UCSD-AML1 (cell line): ENCODE data around the gene CRIM1.
A peak's percentile ranks its signal among the peaks of the same experiment; 100 is the strongest.

Source experiments
- DNase-seq: peaks from one replicate; lab custom pipeline; 2025; ENCODE audit not compliant: unreplicated experiment; lab: John Stamatoyannopoulos, UW

CRIM1 gene

DNA sequence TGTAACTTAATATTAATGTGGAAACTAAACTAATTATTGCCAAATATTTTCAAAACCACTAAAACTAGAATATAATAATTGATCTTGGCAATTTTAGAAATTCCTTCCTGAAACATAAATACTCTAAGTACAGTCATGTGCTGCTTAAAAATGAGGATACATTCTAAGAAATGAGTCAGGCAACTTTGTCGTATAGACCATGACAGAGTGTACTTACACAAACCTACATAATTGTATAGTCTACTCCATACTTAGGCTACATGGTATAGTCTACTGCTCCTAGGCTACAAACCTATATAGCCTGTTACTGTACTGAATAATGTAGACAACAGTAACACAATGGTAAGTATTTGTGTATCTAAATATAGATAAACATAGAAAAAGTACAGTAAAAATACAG, 214.8 kb downstream of the CRIM1 start:
- no peak for DNase-seq

DNA sequence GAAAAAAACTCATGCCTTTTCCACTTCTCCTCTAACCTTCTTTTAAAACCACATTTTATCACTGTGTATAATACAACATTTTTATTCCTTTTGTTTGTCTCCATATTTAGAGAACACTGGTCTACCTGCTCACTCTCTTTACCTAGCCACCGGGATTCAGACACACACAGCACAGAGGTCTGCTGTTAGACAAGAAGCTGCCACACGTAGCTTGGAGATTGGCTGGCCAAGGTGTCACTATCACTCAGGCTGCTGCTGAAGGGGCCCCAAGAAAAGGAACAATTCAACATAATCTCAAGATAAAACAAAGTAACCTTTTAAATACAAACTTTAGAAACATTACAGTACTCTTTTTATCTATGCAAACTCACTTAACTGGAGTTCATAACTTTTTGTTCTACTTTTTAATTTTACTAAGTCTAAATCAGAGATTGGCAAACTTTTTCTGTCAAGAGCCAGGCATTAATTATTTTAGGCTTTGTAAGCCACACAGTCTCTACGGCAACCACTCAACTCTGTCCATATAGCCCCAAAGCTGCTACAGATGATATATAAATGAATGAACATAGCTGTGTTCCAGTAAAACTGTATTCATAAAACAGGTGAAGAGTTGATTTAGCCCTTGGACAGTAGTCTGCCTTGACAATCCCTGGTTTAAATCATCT, 216.6 kb downstream of the CRIM1 start:
- no peak for DNase-seq

DNA sequence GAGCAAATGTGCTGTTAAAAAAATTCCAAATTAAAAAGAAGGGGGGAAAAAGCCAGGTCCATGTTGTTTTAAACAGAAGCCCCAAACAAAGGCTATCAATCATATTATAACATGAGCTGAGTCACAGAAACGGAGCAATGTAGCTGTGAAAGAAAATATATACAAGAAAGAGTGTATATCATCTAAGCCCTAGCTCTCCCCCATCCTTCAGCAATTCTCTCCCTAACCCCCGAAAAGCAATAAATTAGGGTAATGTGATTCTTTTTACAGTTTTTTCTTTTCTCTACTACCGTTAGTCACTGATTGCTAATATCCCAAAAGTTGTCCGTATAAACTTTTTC, 217.1 kb downstream of the CRIM1 start:
- DNase-seq = no peak

DNA sequence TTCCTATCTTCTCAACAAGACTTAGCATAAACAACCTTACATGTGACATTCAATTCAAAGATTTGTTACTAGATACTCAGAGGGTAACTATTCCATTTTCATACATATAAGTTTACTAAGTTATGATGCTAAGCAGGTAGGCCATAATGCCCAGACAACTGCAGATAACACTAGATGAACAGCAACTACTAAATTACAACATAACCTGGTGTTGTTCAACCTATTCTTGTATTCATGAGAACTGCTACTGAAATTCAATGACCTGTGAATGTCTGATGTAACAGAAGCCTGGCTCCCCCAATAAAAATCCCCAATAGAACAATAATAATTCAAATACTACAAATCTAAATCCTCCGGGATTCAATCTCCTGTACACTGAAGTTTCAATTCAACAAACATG, 217.6 kb downstream of the CRIM1 start:
- DNase-seq = no peak

DNA sequence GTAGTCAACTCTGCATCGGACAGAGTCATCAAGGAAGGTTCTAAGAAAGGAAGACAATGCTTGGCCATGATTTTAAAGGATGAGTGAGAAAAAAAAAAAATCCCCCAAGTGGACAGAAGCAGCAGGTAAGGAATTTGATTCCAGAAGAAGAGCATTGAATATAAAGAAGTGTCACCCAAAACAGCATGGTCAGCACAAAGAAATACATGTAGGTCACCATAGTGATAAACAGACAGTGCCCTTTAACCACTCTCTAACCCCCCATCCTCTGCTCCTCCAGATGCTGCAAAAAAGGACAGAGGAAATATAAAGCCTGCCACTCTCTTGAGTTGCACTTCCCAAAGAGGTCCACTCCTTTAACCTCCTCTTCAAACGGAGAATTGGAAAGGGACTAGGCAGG, 219.0 kb downstream of the CRIM1 start:
- DNase-seq = no peak

DNA sequence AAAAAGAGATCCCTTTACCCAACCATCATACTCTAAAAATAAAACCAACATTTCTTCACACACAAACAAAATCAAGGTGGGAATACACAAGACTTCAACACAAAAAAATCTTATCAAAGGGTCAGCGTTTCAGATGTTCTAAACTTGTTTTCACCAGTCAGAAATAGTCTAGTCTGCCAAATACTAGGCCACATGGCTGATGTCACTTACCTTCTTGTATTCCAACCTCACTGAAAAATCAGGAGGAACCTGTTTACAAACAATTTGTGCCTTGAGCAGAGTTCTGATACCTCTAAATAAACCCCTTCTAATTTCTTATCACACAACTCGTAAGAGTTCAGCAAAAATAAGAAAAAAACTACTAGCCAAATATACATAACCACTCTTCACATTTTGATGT, 222.3 kb downstream of the CRIM1 start:
- no peak for DNase-seq

DNA sequence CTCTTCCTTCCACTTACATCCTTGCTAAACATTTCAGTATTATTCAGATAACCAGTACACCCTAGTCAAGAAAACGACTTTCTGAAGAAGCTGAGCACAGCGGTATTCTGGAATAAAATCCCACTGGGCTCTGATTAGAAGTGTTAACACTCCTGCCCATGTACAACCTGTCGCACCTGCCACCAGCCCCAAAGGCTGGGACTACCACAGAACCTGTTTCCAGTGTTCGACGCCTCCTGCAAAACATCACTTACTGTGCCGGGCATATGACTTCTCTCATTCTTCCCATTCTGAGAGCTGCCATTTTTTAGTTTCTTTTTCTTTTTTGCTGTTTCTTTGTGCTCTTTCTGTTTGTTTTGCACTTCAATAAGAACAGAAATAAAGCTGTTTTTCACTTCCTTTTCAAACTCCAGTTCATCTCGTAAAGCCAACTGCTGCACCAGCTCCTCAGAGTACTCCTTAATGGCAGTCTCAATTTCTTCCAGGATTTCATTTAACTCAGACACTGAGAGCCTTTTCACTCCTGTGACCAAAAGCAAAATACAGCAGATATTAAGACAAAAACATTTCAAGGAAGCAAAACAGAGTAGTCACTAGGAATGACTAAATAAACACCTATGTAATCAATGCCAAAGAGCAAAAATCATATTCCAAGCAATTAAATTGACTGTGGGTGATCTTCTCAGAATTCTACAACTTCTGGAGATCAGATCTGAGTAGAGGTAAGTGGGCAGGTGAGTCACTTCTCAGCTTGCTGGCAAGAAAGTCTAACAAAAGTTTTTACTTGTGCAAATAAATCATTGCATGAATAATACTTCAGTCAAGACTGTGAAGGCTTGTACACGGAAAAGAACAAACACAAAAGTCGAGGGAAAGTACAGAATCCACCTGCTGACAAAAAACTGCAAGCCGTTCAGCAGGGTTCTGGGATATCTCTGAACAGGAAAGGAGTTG, 223.0 kb downstream of the CRIM1 start:
- no peak for DNase-seq

DNA sequence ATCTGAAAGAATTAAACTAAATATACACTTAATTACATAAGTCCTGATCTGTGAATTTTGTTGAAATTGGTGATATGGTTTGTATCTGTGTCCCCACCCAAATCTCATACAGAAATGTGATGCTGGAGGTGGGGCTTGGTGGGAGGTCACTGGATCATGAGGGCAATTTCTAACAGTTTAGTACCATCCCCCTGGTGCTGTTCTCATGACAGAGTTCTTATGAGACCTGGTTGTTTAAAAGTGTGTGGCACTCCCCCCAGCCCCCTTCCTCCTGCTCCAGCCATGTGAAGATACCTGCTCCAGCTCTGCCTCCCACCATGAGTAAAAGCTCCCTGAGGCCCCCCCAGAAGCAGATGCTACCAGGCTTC, 223.7 kb downstream of the CRIM1 start:
- DNase-seq = no peak

DNA sequence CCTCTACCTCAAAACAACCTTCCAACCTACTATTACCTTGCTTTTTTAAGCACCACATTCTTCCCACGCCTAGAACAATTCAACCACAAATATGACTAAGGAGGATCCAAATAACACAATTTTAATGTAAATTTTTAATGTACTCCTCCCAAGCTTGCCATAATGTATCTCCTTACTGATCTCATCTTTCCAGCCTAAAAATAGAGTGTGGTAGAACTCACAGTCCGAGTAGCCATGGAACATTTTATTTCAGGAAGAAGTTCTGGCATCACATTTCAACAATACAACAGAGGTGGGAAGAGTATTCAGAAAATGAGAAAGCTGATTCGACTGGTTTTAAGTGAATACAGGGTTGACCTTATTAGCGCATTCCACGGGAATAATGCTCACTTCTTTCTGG, 227.0 kb downstream of the CRIM1 start:
- DNase-seq = no peak

DNA sequence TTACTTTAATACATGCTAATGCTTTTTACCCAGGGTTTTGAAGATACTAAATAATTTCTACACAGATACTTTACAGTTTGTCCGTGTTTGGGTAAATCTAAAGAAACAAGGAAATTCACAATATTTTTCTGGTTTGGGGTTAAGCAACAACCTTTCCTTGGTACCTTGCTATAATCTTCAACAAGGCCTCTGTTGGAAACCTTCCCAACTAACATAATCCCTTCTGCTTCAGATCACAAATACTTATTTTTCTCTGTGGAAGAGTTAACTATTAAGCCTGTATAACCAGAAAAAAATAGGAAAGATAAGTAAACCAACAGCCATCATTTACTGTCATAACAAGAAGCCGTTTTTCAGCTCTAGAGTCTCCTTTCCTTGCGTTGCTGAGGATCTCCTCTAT, 227.4 kb downstream of the CRIM1 start:
- no peak for DNase-seq

DNA sequence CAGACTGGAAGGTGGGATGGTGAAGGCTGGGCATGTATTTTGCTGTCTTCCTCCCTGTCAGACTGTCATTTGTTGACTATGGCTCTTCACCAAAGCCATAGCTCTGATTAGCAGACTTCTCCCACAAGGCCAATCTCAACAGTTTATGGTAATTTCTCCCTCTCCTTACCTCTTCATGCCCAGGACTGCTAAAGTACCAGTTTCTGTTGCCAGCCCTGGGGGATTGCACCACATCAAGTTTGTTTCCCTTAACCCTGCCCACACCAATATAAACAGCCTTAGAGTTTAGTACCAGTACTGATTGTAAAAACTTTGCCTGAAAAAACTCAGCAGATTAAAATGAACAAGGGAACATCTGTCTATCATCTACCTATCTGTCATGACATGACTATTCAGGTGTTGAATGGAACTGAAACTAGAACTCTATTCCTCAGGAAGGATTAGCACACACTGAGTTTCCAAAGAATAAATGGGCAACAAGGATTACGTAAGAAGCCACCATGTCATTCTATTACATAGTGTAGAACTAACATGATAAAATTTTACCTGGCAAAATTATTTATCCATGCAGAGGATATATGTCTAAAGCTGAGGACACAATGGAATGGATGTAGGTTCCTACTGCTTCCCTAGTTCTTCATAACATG, 228.7 kb downstream of the CRIM1 start:
- no peak for DNase-seq

DNA sequence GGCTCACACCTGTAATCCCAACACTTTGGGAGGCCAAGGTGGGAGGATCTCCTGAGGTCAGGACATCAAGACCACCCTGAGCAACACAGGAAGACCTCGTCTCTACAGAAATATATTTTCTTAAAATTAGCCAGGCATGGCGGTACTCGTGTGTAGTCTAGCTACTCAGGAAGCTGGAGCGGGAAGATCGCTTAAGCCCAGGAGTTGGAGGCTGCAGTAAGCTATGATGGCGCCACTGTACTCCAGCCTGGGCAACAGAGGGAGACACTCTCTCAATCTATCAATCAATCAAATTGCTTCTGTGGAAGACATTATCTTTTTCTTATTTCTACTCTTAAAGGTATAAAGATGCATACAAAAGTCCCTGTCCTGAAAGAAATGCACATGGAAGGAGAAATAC, 231.1 kb downstream of the CRIM1 start:
- DNase-seq = no peak

DNA sequence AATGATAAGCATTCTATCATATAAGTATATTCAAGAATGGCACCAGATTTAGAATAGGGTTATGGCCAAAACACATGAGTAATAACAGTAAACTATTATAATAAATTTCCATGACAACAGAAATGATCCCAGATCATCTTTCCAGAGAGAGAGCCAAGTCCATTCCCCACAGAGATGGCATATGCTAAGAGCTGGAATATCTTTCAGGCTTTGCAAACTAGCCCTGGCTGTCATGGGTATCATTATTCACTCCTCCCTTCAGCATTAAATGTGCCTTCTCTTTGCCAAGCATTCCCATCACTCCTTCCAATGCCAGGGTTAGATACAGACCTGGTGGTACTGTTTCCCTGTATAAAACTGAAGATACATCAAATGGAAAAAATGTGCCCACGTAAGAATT, 231.5 kb downstream of the CRIM1 start:
- DNase-seq = no peak

DNA sequence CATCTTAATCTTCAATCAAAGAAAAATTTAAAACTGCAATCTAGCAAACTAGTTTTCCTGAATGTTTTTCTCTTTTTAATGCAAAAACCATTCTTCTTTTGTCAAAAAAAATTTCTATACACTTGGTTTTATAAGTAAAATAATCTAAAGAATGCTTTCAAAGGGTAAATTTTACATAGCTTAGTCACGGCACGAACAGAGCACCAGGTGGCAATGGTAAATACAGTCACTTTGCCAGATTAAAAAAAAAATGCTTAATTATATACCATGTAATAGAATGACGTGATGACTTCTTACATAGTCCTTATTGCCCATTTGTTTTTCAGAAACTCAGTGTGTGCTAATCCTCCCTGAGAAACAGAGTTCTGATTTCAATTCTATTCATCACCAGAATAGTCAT, 232.0 kb downstream of the CRIM1 start:
- no peak for DNase-seq

DNA sequence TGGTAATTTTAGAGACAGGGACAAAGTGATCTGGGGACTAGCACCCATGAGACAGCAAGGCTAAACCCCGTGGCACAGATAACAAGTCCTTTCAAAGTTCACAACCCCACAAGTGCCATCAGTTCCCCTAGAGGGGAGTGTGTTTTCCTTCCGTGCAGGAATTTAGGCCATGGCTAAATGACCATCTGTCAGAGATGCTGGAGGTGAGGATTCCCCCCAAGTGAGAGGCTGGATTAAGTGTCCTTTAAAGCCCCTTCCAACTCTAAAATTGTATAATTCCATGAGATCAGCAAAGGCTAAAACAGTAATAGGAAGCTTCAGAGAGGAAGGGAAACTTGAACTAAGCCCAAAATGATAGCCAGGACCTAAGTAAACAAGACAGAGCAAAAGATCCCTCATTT, 233.7 kb downstream of the CRIM1 start:
- DNase-seq = no peak

DNA sequence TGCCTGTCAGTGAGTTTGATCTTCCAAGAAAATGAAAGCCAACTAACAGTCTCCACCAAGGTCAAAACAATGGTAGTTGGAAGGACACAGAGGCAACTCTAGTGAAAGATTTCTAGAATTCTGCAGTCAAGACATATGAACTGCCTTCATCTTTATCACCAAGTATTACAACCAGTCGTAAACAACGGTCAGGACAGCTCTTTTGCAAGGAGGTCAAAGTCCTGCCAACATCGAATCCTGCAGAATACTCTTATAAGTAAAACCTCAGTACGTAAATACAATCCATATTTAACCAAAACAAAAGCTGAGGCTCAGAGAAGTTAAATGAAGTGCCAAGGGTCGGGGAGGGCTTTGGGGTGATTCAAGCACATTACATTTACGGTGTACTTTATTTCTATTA, 239.3 kb downstream of the CRIM1 start:
- DNase-seq = no peak

DNA sequence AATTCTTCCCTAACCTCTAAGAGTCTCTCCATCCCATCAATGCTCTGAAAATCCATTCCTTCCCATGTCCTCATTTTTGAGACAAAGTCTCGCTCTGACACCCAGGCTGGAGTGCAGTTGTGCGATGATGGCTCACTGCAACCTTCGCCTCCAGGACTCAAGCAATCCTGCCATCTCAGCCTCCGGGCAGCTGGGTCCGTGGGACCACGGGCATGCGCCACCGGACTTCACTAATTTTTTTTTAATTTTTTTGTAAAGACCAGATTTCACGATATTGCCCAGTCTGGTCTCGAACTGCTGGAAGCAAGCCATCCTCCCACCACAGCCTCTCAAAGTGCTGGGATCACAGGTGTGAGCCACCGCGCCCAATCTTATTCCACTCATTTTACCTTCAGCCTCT, 240.8 kb downstream of the CRIM1 start:
- DNase-seq = no peak

DNA sequence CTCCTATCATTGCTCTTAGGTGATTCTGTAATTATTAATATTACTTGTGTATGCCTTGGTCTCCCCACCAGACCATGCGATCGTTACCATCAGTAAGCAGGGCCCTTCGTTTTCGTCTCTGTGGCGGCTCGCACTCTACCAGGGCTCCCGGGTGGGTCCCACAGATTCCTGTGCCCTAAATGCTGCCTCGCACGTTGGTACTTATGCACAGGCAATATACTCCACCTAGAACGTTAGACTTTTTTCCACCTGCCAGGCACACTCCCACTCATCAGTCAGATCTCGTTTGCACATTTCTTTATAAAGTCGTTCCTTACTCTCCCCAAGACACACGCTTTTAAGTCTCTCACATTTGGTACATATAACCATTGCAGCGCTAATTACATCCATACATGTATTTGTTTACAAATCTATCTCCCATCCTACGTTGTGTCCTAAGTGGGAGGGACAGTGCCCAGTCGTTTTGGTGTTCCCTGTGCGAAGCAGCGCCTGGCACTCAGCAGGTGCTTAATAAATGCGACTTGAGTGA, 241.5 kb downstream of the CRIM1 start:
- no peak for DNase-seq

DNA sequence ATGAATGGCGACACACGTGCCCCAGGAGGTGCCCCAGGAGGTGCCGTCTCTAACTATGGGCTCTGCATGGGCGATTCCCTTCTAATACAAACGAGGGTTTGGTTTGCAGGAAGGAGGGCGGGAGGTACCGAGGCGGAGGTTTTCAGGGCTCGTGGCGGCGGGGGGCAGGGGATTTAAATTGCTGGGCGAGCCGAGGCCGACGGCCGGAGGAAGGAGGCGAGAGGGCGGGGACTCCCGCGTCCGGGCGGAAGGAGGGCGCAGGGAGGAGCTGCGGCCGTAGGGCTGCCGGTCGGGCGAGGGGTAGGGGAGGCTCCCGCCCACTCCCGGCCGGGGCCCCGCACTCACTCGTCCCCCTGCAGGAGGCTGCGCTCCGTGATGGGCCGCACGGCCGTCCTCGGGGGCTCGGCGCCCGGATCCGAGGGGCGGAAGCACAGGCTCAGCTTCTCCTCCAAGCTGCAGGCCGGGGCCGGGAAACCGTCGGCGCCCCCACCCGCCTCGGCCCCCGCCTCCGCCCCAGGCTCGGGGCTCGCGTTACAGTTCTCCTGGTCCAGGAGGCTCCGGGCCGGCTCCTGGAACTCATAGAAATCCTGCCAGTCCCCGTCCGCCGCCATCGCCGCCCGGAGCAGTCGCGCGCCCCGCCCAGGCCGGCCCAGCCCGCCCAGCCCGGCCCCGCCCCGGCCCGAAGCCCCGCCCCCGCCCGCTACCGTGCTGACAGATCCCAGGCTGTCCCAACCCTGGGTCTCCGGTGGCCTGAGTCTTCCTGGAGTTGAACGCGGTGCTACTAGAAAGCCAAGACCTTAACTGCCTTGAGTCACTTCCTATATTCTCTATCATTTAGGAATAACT, 242.2 kb downstream of the CRIM1 start, which contains the start of gene FEZ2:
TSS of gene FEZ2 (minus strand) at position 637 of the 846 bp plus-strand sequence. CDS start at position 611, 26 bp downstream.
- peak; percentile 90 for DNase-seq
